MM.1S (cell line): ENCODE measurements around the gene BET1L.

ENCODE experiments used
- DNase-seq: peaks from one replicate; pipeline ENCODE4 v3.0.0-alpha.2; 2015
- H2AFZ ChIP-seq: fragments of 300-600 bp; sonication (generic); 2 replicates; pipeline ENCODE4 v1.6.0; 2016; ENCODE audit warnings: antibody characterized with exemption, low read length
- H3F3A ChIP-seq: fragments of 300-600 bp; sonication (generic); 2 replicates; pipeline ENCODE4 v1.6.1; 2016; ENCODE audit warnings: mild to moderate bottlenecking, antibody characterized with exemption, low read length, moderate library complexity, mixed read lengths; ENCODE audit not compliant: insufficient read depth
- H3K27ac ChIP-seq: fragments of 300-600 bp; sonication (generic); 2 replicates; pipeline ENCODE4 v1.5.1; 2016; ENCODE audit warnings: mild to moderate bottlenecking, low read length
- H3K27me3 ChIP-seq: fragments of 300-600 bp; sonication (generic); replicated peaks from 2 replicates; pipeline ENCODE4 v1.6.0; 2016; ENCODE audit warnings: low read length; ENCODE audit not compliant: insufficient read depth
- H3K36me3 ChIP-seq: fragments of 300-600 bp; sonication (generic); replicated peaks from 2 replicates; pipeline ENCODE4 v1.6.1; 2016; ENCODE audit warnings: mild to moderate bottlenecking, low read length, mixed read lengths; ENCODE audit not compliant: insufficient read depth
- H3K4me1 ChIP-seq: fragments of 300-600 bp; sonication (generic); 2 replicates; pipeline ENCODE4 v1.6.1; 2016; ENCODE audit warnings: low read length, mixed read lengths
- H3K4me2 ChIP-seq: fragments of 300-600 bp; sonication (generic); 2 replicates; pipeline ENCODE4 v1.6.0; 2016; ENCODE audit warnings: low read depth, low read length
- H3K4me3 ChIP-seq: fragments of 300-600 bp; sonication (generic); 2 replicates; pipeline ENCODE4 v1.5.1; 2016; ENCODE audit warnings: low read length, mixed read lengths
- H3K79me2 ChIP-seq: fragments of 300-600 bp; sonication (generic); 2 replicates; pipeline ENCODE4 v1.6.1; 2016; ENCODE audit warnings: mixed run types, low read length, mixed read lengths
- H3K9ac ChIP-seq: fragments of 300-600 bp; sonication (generic); 2 replicates; pipeline ENCODE4 v1.6.1; 2016; ENCODE audit warnings: low read length, mixed read lengths
- H3K9me2 ChIP-seq: fragments of 300-600 bp; sonication (generic); replicated peaks from 2 replicates; pipeline ENCODE4 v1.6.1; 2016; ENCODE audit warnings: mild to moderate bottlenecking, low read length, mixed read lengths; ENCODE audit not compliant: insufficient read depth
- H3K9me3 ChIP-seq: fragments of 300-600 bp; sonication (generic); replicated peaks from 2 replicates; pipeline ENCODE4 v1.6.1; 2016; ENCODE audit warnings: mild to moderate bottlenecking, low read length, mixed read lengths; ENCODE audit not compliant: insufficient read depth
- H4K20me1 ChIP-seq: fragments of 300-600 bp; sonication (generic); 2 replicates; pipeline ENCODE4 v1.6.1; 2016; ENCODE audit warnings: mild to moderate bottlenecking, low read length, moderate library complexity, mixed read lengths; ENCODE audit not compliant: insufficient read depth
- EZH2 ChIP-seq: fragments of 300-600 bp; sonication (generic); optimal IDR thresholded peaks from 2 replicates; pipeline ENCODE3; 2017; ENCODE audit warnings: low read depth, mild to moderate bottlenecking, antibody characterized with exemption, low read length, mixed read lengths
- EZH2phosphoT487 ChIP-seq: fragments of 300-600 bp; sonication (generic); IDR thresholded peaks from 2 replicates; pipeline ENCODE4 v1.6.1; 2018; ENCODE audit warnings: antibody characterized with exemption, low read length
- TF ChIP-seq, protein P1 (sequence below): fragments of 300-600 bp; sonication (generic); IDR thresholded peaks from 2 replicates; pipeline ENCODE4 v1.5.1; 2016; ENCODE audit warnings: antibody characterized with exemption, low read length, mixed read lengths

Gene BET1L

DNA sequence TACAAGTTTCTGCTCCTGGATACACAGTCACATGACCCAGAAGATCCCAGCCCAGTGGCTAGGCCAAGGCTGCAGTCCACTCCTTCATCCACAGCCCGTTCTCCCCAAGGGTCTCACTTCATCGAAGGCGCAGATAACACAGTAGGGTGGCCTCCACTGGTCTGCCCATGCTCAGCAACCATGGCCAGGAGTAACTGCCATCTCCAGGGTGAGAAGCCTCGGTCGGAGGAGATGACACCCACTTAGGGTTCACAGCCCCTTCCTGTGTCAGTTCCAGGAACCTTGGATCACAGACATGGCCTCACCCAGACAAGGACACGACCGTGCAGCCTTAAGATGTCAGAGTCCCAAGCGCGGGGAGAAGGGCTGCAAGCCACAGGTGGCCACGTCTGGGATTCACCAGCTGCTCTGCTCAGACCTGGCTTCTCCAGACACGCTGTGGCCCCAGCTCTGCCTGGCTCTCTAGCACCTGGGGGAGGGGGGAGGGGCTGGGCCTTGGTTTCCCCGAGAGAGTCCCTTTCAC is 2.6 kb downstream of the BET1L start:
- H3K9me2 ChIP-seq: no peaks in the 10 kb centered on the region
- H3K4me2 ChIP-seq: no peak overlapping the region
- H3K9me3 ChIP-seq: no peaks in the 10 kb centered on the region
- no peak overlapping the region for H2AFZ ChIP-seq
- no peaks in the 10 kb centered on the region; the same call in 1 of the 2 replicates for H3K36me3 ChIP-seq
- H3F3A ChIP-seq: peaks cover 10% of the 10 kb centered on the region
- H3K79me2 ChIP-seq: peaks cover 40% of the 10 kb centered on the region
- no peak overlapping the region for H3K27ac ChIP-seq
- peaks cover 10% of the 10 kb centered on the region for H3K4me1 ChIP-seq
- no peaks in the 10 kb centered on the region; the same call in 1 of the 2 replicates for H4K20me1 ChIP-seq
- TF ChIP-seq EZH2phosphoT487 (no peak), EZH2 (no peak)
- TF ChIP-seq, protein P1, sequence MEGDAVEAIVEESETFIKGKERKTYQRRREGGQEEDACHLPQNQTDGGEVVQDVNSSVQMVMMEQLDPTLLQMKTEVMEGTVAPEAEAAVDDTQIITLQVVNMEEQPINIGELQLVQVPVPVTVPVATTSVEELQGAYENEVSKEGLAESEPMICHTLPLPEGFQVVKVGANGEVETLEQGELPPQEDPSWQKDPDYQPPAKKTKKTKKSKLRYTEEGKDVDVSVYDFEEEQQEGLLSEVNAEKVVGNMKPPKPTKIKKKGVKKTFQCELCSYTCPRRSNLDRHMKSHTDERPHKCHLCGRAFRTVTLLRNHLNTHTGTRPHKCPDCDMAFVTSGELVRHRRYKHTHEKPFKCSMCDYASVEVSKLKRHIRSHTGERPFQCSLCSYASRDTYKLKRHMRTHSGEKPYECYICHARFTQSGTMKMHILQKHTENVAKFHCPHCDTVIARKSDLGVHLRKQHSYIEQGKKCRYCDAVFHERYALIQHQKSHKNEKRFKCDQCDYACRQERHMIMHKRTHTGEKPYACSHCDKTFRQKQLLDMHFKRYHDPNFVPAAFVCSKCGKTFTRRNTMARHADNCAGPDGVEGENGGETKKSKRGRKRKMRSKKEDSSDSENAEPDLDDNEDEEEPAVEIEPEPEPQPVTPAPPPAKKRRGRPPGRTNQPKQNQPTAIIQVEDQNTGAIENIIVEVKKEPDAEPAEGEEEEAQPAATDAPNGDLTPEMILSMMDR: no peak
- H3K9ac ChIP-seq: no peak overlapping the region
- no peak overlapping the region for H3K4me3 ChIP-seq
- DNase-seq: no peak
- no peaks in the 10 kb centered on the region for H3K27me3 ChIP-seq

DNA sequence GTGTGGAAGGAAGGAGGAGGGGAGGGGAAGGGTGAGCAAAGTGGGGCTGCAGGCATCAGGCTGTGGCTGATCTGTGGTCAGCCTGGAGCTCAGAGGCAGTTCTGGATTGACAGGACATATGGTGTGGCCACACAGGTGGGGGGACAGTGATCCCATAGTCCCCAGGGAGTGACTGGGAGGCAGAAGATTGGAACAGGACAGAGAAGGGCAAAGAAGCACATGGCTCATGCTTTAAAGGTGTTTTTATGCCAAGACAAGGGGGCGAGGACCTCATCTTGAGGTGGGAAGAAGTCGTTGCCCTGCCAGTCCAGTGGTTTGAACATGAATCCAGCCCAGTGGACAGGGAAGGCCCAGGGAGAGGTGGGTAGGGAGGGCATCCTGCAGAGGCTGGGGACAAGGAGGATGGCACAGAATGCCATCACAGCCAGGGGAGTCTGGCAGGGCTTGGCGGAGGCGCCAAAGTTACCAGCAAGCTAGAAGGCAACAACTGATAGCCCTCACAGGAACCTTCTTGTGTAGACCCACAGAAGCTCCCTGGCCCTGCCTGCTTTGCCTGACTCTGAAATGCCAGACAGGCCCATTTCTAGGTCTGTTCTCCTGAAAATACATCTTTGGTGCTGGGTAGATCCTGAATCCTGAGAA is 3.1 kb downstream of the BET1L start:
- Histone ChIP-seq H3K27me3 (no peaks in the 10 kb centered on the region), H3K79me2 (peaks cover 34% of the 10 kb centered on the region), H4K20me1 (no peaks in the 10 kb centered on the region; the same call in 1 of the 2 replicates), H2AFZ (no peak overlapping the region), H3K4me1 (peaks cover 5% of the 10 kb centered on the region; the same call in 1 of the 2 replicates), H3K4me3 (no peak overlapping the region), H3K9me3 (no peaks in the 10 kb centered on the region), H3K36me3 (no peaks in the 10 kb centered on the region; the same call in 1 of the 2 replicates), H3F3A (peaks cover 10% of the 10 kb centered on the region), H3K9ac (no peak overlapping the region), H3K9me2 (no peaks in the 10 kb centered on the region), H3K4me2 (no peak overlapping the region), H3K27ac (no peak overlapping the region)
- DNase-seq: no peak
- TF ChIP-seq EZH2phosphoT487 (no peak), EZH2 (no peak)
- TF ChIP-seq, protein P1: no peak

DNA sequence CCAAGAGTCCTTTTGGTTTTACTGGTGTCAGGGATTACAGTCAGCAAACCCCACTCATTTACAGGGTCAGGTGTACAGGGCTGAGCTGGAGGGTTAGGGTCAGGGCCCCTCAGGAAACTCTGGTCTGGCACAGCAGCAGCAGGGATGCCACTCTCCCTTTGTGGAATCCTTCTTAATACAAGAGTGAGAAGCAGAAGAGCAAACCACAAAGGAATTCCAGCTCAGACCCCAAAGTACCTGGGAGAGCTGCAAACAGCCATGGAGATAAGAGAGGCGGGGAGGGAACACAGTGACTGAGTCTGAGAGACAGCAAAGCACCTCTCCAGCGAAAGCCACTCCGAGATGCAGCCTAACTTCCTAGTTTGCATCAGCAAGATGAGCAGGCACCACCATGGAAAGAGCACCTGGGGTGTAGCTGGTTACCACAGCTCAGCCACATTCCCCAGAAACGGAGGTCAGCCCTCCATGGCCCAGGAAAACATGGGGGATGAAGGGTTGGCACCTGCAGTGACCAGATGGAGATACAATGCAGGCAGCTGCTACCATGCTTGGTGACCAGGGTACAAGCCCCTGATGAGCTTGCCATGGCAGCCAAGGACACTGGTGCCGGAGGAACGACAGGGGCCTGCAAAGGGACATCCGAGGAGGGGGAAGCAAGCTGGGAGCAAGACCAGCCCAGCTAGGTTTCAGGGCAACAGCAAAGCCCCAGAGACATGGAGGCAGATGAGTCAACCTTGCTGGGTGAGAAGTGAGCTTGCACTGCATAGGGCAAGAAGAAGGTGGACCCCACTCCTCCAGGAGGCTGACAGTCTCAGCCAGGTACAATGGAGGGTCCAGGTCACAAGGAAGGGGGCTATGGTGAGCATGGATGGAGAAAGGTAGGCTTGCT is 3.9 kb downstream of the BET1L start:
- H3K27me3 ChIP-seq: no peaks in the 10 kb centered on the region
- no peaks in the 10 kb centered on the region; the same call in 1 of the 2 replicates for H3K36me3 ChIP-seq
- peaks cover 29% of the 10 kb centered on the region for H3K79me2 ChIP-seq
- no peak overlapping the region for H3K4me2 ChIP-seq
- H3K9me3 ChIP-seq: no peaks in the 10 kb centered on the region
- no peaks in the 10 kb centered on the region; the same call in 1 of the 2 replicates for H4K20me1 ChIP-seq
- no peaks in the 10 kb centered on the region for H3K9me2 ChIP-seq
- H3K9ac ChIP-seq: no peak overlapping the region
- H3K4me3 ChIP-seq: no peak overlapping the region
- no peak overlapping the region for H3K27ac ChIP-seq
- peaks cover 5% of the 10 kb centered on the region; the same call in 1 of the 2 replicates for H3K4me1 ChIP-seq
- no peak overlapping the region for H2AFZ ChIP-seq
- TF ChIP-seq, protein P1: no peak
- TF ChIP-seq EZH2 (no peak), EZH2phosphoT487 (no peak)
- H3F3A ChIP-seq: peaks cover 9% of the 10 kb centered on the region
- DNase-seq: no peak
